Effector CD8-positive, alpha-beta T cell (primary cell): ENCODE measurements around the gene LEUTX.

Experiments
- DNase-seq: peaks from one replicate; lab custom pipeline; 2025; lab: John Stamatoyannopoulos, UW

The LEUTX gene

GRCh38 chr19:39824143-39825092, 45.8 kb downstream of the LEUTX start:
- DNase-seq, result peak; percentile 81

- DNase-seq, result no peak
These were observed 46.4 kb downstream of the LEUTX start for GRCh38 chr19:39825093-39825463.

DNA sequence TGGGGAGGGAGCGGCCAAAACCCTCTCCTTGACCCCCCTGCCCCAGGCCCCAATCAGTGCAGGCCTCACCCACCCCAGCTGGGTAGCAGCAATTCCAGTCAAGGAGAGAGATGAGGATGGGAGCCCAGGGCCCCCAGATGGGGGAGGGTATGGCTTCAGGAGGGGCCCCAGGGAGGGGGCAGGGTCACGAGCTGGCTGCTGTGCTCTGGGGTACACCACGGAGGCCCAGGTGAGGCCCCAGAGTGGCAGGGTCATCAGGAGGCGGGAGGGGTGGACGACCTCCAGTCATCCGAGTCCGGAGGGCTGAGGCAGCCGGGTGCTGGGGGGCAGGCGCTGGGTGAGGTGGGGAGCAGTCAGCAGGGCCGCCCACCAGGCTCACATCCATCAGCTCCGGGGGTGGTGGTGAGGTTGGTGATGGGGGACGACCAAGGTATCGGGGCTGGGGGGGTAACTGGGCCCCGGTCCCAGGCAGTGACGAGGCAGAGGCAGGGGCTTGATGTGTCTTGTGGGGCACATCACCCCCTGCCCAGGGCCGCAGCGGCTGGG, 47.0 kb downstream of the LEUTX start:
- no peak for DNase-seq

- DNase-seq, result no peak
These were observed 47.8 kb downstream of the LEUTX start for GRCh38 chr19:39826311-39826945.

GRCh38 chr19:39827216-39827615, 48.6 kb downstream of the LEUTX start:
- no peak for DNase-seq

DNA sequence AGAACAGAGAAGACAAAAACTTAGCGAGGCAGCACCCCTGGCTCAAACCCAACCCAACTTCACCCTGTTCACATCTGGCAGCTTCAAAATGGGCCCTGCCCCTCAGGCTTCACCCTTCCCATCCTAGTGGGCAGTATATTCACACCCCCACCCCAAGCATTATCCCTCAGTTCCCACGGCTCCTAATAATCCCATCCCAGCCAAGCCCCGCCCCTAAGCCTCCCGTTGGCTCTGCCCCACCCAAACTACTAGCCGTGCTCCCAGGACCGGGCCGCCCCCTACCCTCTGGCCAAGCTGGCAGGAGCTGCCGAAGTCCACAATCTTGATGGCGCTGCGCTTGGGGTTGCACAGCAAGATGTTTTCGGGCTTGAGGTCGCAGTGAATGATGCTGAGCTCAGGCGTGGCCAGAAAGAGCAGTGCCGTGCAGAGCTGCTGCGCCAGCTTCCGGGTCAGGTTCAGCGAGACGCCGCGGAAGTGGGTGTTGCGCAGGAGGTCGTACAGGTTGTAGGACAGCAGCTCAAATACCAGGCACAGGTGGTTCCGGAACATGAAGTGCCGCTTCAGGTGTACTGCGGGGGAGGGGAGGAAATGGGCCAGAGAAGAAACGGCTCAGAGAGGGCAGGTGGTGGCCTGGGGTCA, 49.5 kb downstream of the LEUTX start:
- no peak for DNase-seq

GRCh38 chr19:39828654-39829032, 50.0 kb downstream of the LEUTX start:
- no peak for DNase-seq

GRCh38 chr19:39829702-39830275, 51.1 kb downstream of the LEUTX start:
- DNase-seq, result no peak

DNA sequence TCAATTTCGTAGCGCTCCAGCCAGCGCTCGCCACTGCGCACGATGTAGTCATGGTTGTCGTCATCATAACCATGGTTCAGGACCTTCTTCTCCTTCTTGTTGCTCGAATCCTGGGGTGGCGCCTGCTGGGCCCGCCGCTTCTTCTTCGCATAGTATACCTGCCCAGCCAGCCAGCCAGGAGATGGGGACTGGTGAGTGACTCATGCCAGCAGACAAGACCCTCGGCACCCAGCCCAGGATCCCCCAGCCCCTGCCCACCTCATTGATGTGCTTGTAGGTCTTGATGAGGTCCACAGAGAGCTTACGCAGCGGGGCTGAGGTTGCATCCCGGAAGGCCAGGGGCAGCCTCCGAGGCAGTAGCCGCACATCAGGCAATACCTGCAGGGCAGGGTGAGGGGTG, 51.8 kb downstream of the LEUTX start:
- no peak for DNase-seq

- no peak for DNase-seq
These were observed 52.2 kb downstream of the LEUTX start for GRCh38 chr19:39830847-39831246.

GRCh38 chr19:39831679-39832078, 53.0 kb downstream of the LEUTX start:
- no peak for DNase-seq

DNA sequence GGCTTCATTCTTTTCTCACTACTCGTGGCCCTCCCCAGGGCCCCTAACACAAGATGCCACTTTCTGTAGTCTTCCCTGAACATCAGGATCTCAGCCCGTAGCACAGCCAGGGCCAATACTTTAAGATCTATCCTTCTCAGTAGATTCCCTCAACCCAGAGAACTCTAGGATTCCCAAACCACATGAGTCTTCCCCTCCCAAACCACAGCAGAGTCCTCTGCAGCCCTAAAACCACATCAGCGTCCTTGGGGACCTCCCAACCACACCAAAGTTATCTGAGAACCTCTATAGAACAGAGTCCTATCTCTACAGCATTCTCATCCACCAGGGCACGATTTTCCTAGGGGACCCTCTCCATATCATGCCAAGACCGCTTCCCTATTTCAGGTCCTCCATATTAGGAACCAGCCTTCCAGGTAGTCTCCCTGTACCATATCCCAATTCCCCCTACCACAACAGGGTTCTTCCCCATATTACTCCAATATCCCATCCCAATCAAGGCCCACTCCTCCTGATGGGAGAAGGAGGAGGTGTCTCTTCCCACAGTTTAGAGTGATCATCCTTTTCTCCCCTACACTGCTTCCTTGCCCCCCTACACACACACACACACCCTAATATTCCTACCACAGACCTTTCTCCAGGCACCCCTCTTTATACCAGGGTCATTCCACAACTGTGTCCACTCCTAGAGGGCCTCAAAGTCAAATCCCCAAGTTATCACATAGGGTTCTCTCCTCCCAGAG, 53.9 kb downstream of the LEUTX start:
- peak; percentile 25 for DNase-seq

GRCh38 chr19:39833160-39833463, 54.5 kb downstream of the LEUTX start:
- DNase-seq, result no peak

GRCh38 chr19:39833464-39834286, 55.0 kb downstream of the LEUTX start, which contains the start of gene DYRK1B:
TSS of gene DYRK1B (minus strand) at chr19:39834162. CDS start at chr19:39831867, 2,295 bp downstream.
- peak; percentile 96 for DNase-seq

- DNase-seq, result no peak
These were observed 55.7 kb downstream of the LEUTX start for GRCh38 chr19:39834287-39834841.
